Left renal cortex interstitium (tissue), 4 donors: ENCODE data around the gene HIVEP1. TPM values are rescaled to one million over a fixed set of nuclear protein-coding genes. Genes with fewer than 3 reads are reported as not detected.

Experiments
- DNase-seq, 4 donors: peaks; one replicate each; pipeline ENCODE4 v3.0.0-alpha.2; 2013; ENCODE audit warnings: low read depth in 4 of 4, low spot score in 2 of 4, missing footprints in 1 of 4
- polyA plus RNA-seq, 4 donors: library from polyadenylated mRNA; unstranded; fragments of 120-200 nt; gene quantifications; one replicate each; pipeline ENCODE4 v1.2.1, GENCODE V29; 2013; ENCODE audit not compliant: insufficient read length in 4 of 4

Gene HIVEP1
- polyA plus RNA-seq, result 10 to 100 TPM; 18.0 to 24.4 (median 22.6) TPM

DNA sequence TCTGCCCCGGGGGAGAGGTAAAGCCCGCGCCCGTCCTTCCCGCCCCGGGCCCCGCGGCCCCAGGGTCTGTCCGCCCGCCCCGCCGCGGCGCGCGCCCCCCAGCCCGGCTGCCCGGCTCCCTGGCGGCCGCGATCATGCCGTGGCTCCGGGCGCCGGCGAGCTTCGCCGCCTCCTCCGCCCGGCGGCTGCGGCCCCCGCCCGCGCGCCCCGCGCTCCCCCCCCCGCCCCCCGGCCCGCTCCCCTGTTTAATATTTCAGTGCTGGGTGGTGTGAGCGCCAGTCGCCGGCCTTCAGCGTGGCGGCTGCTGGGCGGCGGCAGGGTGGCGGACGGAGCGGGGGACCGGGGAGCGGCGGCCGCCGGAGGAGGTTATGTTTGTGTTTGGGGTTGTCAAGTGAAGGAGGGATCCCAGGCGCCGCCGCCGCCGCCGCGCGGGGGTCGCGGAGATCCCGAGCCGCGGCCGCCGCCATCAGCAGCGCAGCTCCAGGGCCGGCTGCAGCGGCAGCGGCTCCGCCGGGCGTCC, at the start of gene HIVEP1:
TSS of gene HIVEP1 (plus strand) at position 275 of the 520 bp plus-strand sequence. CDS start 3,317 bp downstream, outside the sequence.
- no peak for DNase-seq

DNA sequence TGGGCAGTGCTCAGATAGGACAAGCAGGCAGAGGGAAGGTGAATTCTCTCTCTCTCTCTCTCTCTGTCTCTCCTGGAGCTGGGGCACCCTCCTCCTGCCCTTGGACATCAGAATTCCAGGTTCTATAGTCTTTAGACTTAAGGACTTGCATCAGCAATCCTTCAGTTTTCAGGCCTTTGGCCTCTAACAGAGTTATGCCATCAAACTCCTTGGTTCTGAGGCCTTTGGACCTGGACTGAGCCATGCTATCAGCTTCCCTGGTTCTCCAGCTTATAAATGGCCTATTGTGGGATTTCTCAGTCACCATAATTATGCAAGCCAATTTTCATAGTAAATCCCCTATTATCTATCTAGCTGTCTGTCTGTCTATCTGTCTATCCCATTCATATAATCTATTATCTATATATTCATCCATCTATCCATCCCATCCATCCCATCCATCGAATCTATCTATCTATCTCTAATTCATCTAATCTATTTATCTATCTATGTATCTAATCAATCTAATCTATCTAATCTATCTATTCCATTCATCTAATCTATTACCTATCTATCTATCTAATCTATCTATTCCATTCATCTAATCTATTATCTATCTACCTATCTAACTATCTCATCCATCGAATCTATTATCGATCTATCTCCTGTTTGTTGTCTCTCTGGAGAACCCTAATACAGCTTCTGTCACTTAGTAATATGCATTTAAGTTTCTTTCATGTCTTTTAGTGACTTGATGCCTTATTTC, 48.2 kb upstream of the HIVEP1 start:
- no peak for DNase-seq

DNA sequence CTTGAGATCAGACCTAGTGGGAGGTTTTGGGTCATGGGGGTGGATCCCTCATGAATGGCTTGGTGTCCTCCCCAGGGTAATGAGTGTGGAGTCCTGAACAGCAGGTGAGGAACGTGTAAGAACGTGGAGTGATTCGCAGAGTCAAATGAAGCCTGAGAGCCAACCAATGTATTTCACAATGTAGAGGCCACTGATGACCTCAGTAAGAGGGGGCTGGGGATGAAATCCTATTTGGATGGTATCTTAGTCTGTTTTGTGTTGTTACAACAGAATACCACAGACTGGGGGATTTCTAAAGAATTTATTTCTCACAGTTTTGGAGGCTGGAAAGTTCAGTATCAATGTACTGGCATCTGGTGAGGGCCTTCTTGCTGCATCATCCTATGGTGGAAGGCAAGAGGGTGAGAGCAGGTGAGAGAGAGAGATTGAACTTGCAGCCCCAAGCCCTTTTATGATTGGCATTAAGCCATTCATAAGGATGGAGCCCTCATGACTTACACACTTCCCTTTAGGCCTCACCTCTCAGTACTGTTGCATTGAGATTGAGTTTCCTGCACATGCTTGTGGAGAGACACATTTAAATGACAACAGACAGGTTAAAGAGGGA, 47.3 kb upstream of the HIVEP1 start:
- no peak for DNase-seq

DNA sequence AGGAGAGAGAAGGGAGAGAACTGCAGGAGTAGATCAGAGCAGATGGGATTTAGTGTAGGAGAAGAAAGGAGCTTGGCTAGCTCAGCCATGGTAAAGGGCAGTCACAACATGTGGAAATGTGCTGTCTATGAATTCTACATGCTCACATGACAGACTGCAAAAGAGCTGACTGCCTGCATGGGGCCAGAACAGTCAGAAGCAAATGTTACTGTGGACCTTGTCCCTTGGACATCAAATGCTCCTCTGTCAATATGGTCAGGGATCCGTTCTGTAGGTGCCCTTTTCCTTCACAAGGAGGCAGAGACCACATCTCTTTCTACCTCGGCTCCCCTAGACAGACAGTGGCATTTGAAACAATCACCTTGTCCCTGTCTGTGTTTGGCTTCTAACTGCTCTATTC, 46.6 kb upstream of the HIVEP1 start:
- no peak for DNase-seq

DNA sequence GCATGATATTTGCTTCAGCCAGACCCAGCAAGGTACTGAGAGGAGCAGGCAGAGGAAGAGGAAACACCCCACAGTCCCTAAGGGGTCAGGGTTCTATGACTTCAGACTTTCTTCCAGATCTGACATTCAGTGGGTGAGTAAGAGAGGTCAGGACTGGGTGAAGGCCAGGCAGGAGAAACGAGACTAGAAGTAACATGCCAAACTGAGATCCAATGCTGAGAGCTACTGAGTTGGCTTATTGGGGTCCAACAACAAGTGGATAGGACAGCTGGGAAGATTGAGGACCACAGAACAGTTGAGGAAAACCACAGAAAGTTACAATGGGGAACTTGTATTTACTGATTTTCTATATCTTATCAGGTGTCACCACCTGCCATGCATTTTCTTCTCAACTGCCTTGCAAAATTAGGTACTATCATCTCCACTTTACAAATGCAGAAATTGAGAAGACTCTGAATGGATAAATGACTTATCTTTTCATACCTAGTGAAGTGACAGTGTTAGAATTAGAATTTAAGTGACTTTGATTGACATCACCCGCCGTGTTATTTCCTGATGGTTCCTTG, 43.8 kb upstream of the HIVEP1 start:
- no peak for DNase-seq

DNA sequence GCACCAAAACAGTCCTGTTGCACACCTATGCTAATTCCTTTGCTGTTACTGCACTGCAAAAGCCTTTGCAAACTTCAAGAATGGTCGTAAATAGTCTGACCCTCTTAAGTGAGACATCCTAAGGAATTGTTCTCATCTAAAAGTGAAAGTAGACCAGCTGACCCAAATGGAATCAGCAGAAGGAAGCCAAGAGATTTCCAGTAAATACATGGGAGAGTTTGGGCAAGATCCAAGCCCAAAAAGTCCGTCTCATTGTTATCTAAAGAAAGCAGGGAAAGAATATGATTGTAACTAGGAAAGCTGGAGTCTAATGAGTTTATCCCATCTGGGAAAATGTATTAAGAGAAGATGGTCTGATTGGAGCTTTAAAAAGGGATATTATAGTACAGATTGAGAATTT, 43.0 kb upstream of the HIVEP1 start:
- no peak for DNase-seq

DNA sequence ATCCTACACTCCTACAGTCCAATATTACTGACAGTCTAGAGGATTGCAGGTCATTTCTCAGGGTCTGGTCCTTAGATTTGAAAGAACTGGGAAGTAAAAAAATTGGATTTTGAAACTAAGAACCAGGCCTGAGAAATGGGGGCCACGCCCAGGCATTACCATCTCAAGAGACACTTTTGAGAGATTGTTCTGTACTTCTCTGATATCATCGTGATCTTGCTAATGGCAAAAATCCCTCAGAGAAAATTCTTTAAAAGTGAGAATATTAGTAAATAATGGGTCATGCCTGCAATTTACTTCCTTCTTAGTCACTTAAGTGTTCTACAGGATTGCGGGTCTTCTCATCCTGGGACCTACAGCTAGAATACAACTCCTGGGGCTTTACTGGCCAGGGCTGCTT, 42.0 kb upstream of the HIVEP1 start:
- no peak for DNase-seq

DNA sequence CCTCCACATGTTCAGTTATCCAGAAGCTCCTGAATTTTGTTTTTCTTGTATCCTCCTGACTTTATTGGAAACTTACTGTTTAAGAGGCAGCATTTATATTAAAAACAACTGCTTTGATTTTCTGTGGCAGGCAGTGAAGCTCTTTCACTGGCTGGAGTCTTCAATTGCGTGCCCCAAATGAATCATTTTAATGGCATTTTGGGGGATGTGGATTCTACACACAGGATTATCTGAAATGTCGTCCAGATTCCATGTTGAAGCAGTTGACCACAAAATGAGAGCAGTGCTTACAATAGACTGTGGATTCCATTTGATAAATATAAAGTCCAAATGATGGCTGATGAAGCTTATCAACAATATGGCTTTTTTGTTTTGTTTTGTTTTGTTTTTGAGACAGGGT, 41.0 kb upstream of the HIVEP1 start:
- DNase-seq, result no peak

DNA sequence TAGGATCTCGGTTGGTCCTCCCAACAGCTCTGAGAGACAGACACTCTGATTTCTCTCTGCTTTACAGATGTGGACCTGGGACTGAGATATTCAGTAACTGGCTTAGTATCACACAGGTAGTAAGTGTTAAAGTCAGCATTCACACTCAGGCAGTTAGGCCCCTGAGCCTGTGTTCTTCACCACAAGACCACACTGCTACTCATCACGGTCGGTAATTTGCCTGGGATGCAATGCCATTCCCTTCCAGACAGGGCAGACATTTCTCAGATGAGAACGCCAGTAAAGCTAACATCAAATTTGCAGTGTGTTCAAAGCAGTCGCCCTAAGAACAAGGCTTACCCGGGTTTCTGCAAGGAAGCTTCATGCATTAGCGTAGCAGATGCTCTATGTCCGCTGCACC, 39.8 kb upstream of the HIVEP1 start:
- DNase-seq, result no peak

DNA sequence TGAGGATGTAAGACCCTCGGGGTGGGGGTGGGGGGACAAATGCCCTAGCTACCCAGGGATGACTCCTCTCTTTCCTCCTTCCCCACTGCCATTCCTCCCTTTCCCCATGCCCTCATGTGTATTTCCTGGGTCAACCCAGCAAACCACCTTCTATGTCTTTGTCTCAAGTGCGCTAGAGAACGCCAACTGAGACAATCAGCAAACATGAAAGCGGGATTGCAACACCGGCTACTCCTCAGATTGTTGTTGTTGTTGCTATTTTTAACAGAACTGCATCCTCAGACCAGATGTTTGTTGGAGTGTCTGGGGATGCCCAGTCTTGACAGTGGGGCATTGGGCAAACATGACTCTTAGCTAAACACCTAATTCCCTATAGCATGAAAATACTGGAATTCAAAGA, 39.3 kb upstream of the HIVEP1 start:
- no peak for DNase-seq

DNA sequence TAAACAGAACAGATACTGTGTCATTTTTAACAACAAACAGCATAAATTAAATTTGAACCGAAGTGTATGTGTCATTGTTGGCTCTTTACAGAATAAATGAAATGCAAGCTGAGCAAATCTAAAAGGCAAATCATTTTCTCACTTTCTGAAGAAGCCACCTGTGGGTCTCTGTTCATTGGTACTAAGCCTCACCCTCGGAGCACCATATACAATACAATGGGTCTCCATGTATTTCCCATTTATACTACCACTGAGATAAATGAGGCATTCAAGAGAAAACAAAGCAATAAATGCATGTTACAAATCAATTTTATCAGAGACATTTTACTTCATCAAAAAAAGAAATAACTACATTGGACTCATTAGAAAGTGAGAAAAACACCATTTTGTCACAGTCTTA, 38.9 kb upstream of the HIVEP1 start:
- DNase-seq, result no peak

DNA sequence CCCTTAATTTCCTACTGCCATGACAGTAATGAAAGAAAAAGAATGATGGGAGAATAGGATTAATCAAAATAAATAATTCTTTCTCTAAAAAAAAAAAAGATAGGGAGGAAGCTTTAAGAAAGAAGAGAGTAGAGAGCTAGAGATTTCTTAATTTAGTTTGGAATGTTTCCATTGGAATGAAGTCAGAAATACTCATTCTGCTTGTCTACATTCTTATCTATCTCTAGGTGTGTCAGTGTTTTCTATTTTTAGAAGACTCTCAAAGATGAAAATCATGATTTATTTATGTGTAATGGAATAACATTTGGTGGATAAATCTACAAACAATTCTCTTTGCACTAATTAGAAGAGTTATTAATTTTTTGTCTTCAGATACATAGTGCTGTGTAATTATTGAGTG, 38.0 kb upstream of the HIVEP1 start:
- no peak for DNase-seq

DNA sequence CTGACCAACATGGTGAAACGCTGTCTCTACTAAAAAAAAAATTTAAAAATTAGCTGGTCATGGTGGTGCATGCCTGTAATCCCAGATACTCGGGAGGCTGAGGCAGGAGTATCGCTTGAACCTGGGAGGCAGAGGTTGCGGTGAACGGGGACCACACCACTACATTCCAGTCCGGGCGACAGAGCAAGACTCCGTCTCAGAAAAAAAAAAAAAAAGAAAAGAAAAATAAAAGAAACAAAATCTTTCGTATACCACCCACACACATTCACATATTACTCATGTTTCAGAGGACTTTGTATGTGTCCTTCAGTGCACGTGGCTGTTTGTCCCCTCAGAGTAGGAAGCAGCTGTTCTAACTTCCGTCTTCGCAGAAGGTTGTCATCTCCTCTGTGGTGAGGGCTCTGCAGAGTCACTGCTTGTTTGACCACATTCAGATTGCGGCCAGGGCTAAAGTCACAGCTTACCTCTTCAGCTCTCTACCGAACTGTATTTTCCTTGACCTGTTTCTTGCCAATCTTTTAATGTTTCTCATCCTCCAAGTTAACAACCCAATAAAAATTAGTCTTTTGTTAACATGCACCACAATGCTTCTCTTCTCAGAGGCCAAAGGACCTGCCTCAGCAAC, 36.6 kb upstream of the HIVEP1 start:
- DNase-seq, result no peak

DNA sequence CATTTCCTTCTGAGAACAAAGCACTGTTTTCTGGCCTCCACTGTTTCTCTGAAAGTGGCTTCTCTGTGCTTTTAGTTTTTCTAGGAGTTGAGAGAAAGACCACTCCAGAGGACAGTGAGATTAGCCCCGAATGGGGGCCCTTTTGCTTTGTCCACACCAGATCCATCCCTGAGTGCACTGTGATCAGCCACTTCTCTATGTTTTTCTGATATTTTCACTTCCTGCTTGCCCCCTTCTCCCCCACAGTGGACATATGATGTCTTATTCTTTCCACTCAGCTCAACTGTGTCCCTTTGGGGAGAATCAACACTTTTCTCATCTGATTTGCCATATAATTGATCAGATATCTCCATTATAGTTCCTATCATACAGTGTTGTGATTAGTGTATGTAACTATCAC, 35.6 kb upstream of the HIVEP1 start:
- no peak for DNase-seq

DNA sequence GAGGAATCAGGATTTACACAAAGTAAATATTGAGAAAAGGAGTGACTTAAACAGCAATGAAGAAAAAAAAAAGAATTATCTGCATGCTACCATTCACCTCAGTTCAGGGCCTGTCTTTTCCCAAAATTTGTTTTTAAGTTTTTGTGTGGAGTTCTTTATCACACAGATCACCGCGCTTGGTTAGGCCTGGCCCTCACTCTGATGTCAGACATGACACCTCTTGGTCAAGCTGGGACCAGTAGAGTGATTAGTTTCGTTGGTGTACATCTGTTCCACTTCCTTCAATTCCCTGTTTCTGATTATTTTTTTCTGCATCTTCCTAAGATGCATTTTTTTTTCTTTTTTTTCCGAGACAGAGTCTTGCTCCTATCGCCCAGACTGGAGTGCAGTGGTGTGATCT, 34.9 kb upstream of the HIVEP1 start:
- no peak for DNase-seq

DNA sequence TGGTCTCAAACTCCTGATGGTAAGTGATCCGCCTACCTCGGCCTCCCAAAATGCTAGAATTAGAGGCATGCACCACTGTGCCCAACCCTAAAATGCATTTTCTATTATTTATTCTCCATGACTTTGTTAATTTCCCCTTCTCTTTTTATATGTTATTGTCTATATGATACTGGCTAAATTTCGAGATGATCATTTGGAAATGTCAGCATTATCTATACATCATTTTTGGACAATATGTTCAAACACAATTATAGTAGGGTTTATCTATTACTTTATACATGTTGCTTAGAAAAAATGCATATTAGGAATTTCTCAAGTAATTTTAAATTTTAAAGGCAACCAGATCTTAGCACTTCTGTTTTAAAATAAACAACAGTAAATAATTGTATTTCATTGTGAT, 34.4 kb upstream of the HIVEP1 start:
- DNase-seq, result no peak

DNA sequence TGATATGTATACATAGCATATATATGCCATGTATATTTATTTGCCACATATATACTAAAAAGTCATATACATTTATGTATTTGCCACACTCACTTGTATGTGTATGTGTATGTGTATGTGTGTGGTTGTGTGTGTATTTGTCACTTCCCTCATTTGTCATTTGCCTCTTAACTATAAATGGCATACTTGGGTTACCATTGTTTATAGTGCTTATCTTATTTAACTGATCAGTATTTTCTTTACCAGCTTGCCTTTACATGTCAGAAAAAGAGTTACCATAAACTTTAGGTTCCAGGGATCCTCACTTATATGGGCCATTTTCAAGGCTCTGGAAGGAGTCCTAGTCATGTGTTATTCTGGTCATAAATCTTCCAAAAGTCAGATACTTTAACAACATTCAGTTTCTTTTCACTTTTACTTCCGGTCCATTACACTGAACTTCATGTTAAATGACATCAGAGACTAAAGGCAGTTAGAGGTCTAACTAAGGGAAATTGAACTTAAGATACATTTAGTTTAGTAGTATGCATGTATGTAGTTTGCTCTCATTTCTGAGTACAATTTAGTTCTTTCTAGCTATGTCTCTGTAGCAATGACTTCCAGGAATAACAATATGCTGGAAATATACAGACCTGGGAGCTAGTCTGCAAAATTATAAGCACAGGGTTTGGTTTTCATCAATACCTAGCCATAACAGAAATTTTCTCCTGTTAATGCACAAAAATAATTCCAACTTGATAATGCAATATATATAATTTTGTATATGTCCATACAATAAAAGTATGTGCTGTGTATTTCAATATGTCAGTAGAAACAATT, 33.7 kb upstream of the HIVEP1 start:
- no peak for DNase-seq

DNA sequence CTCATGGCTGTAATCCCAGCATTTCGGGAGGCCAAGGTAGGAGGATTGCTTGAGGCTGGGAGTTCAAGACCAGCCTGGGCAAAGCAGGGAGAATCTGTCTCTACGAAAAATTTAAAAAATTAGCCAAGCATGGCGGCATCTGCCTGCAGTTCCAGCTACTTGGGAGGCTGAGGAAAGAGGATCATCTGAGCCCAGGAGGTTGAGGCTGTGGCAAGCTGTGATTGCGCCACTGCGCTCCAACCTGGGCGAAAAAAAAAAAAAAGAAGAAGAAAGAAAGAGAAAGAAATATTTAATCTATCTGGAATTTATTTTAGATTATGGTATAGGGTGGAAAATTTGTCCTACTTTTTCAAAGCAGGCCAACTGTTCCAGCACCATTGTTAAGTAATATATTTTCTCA, 32.2 kb upstream of the HIVEP1 start:
- no peak for DNase-seq

DNA sequence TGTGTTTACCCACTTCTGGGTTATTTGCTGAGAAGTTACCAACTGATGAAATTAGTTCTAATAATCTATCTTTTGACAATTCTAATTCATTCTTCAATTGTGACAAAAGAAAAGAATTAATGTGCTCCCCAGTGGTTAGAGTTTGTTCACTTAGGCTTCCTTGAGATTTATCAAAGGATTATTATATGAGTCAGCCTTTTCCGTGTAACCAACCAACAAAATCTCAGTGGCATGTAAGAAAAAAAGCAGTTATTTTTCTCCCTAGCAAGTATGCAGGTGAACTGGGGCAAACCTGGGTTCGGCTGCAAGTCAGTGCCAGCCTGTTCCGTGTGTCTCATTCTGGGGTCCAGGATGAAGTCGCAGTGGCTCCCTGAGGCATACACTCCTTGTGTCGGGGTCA, 28.8 kb upstream of the HIVEP1 start:
- DNase-seq, result no peak

DNA sequence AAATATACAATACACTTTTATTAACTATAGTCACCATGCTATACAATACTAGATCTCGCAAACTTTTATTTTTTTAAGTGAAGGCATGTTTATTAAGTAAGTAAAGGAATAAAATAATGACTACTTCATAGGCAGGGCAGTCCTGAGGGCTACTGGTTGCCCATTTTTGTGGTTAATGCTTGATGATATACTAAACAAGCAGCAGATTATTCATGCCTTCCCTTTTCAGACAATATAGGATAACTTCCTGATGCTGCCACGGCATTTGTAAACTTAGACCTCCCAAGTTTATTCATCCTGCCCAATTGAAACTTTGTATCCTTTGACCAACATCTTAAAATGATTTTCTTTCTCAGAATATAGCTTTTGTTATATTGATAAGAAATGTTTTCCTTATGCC, 24.7 kb upstream of the HIVEP1 start:
- no peak for DNase-seq

DNA sequence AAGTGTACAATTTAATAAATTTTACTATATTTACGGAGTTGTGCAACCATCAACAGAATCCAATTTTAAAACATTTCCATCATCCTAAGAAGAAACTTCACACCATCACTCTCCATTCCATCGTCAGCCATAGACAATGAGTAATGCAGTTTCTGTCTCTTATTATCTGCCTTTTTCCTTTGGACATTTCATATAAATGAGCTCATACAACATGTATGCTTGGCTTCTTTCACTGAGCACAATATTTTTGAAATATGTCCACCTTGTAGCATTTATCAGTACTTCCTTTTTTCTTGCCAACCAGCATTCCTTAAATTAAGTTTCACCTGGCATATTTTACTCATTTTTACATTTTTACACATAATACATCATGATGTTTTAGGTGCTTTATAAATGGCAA, 22.7 kb upstream of the HIVEP1 start:
- no peak for DNase-seq
